ENCODE data around the gene ESYT3. TPM values are rescaled to one million over a fixed set of nuclear protein-coding genes. Genes with fewer than 3 reads are reported as not detected.

The ESYT3 gene
- total RNA-seq, 2 experiments from 2014 or later, result 0.22 TPM; not detected in 1

- DNase-seq (no peak), ATAC-seq (ENCODE audit: poor library complexity) (no peak)
- Histone ChIP-seq H3K27ac (ENCODE audit: low read depth in 1 of 2, low read length in 2 of 2) (no peak overlapping the region), H3K36me3 (ENCODE audit: insufficient read depth, low read length) (no peaks in the 10 kb centered on the region), H3K4me3 (ENCODE audit: low read length) (no peak overlapping the region), H3K9me3 (ENCODE audit: control insufficient read depth in 1 of 2, insufficient read depth in 1 of 2, low read length in 2 of 2) (no peaks in the 10 kb centered on the region), H3K27me3 (ENCODE audit: control insufficient read depth in 1 of 2, insufficient read depth in 2 of 2, low read length in 2 of 2) (no peaks in the 10 kb centered on the region), H3K4me1 (ENCODE audit: insufficient read depth, low read length) (no peaks in the 10 kb centered on the region)
- H3K9me3 Mint-ChIP-seq, result no peaks in the 10 kb centered on the region
- H3K4me3 Mint-ChIP-seq, result no peak overlapping the region
- H3K36me3 Mint-ChIP-seq (ENCODE audit: low read depth), result no peaks in the 10 kb centered on the region
- H3K27ac Mint-ChIP-seq, result no peak overlapping the region
- H3K27me3 Mint-ChIP-seq, result peaks cover 5% of the 10 kb centered on the region
- ChIA-PET CTCF (interaction anchor here (0.8 kb wide), 1 partner anchor 51 kb away, joined by 3 read pairs; no protein-coding TSS in a partner anchor), POLR2A (no interaction called here)
- H3K4me1 Mint-ChIP-seq (ENCODE audit: low read depth), result no peaks in the 10 kb centered on the region
- no peak for TF ChIP-seq CTCF (IDR thresholded peaks at IDR 0.05)
- intact Hi-C loops (cut with DNase I, micrococcal nuclease), result no loop called here
Observed at GRCh38 chr3:138468451-138468850, 34.0 kb downstream of the ESYT3 start.

GRCh38 chr3:138468886-138469285 is 34.5 kb downstream of the ESYT3 start:
- DNase-seq (no peak), ATAC-seq (ENCODE audit: poor library complexity) (no peak)
- no peaks in the 10 kb centered on the region for H3K4me1 Mint-ChIP-seq (ENCODE audit: low read depth)
- no peak overlapping the region for H3K4me3 ChIP-seq (ENCODE audit: low read length)
- H3K9me3 Mint-ChIP-seq, result no peaks in the 10 kb centered on the region
- H3K9me3 ChIP-seq (ENCODE audit: control insufficient read depth in 1 of 2, insufficient read depth in 1 of 2, low read length in 2 of 2), result no peaks in the 10 kb centered on the region
- no peaks in the 10 kb centered on the region for H3K36me3 Mint-ChIP-seq (ENCODE audit: low read depth)
- H3K36me3 ChIP-seq (ENCODE audit: insufficient read depth, low read length), result no peaks in the 10 kb centered on the region
- no peak overlapping the region for H3K27ac ChIP-seq (ENCODE audit: low read depth in 1 of 2, low read length in 2 of 2)
- H3K4me1 ChIP-seq (ENCODE audit: insufficient read depth, low read length), result no peaks in the 10 kb centered on the region
- intact Hi-C loops (cut with DNase I, micrococcal nuclease), result no loop called here
- no peaks in the 10 kb centered on the region for H3K27me3 ChIP-seq (ENCODE audit: control insufficient read depth in 1 of 2, insufficient read depth in 2 of 2, low read length in 2 of 2)
- no peak overlapping the region for H3K27ac Mint-ChIP-seq
- no peak overlapping the region for H3K4me3 Mint-ChIP-seq
- H3K27me3 Mint-ChIP-seq, result peaks cover 5% of the 10 kb centered on the region
- ChIA-PET CTCF (interaction anchor here (0.8 kb wide), 1 partner anchor 51 kb away, joined by 3 read pairs; no protein-coding TSS in a partner anchor), POLR2A (no interaction called here)
- TF ChIP-seq CTCF (IDR thresholded peaks at IDR 0.05), result no peak

GRCh38 chr3:138469874-138470273 is 35.5 kb downstream of the ESYT3 start:
- no peaks in the 10 kb centered on the region for H3K9me3 ChIP-seq (ENCODE audit: control insufficient read depth in 1 of 2, insufficient read depth in 1 of 2, low read length in 2 of 2)
- no peaks in the 10 kb centered on the region for H3K9me3 Mint-ChIP-seq
- H3K36me3 Mint-ChIP-seq (ENCODE audit: low read depth), result no peaks in the 10 kb centered on the region
- DNase-seq (no peak), ATAC-seq (ENCODE audit: poor library complexity) (no peak)
- H3K27me3 Mint-ChIP-seq, result peaks cover 5% of the 10 kb centered on the region
- intact Hi-C loops (cut with DNase I, micrococcal nuclease), result no loop called here
- H3K4me1 ChIP-seq (ENCODE audit: insufficient read depth, low read length), result no peaks in the 10 kb centered on the region
- H3K4me3 ChIP-seq (ENCODE audit: low read length), result no peak overlapping the region
- no peaks in the 10 kb centered on the region for H3K36me3 ChIP-seq (ENCODE audit: insufficient read depth, low read length)
- H3K27ac Mint-ChIP-seq, result no peak overlapping the region
- H3K4me3 Mint-ChIP-seq, result no peak overlapping the region
- ChIA-PET POLR2A (no interaction called here), CTCF (no interaction called here)
- H3K4me1 Mint-ChIP-seq (ENCODE audit: low read depth), result no peaks in the 10 kb centered on the region
- H3K27ac ChIP-seq (ENCODE audit: low read depth in 1 of 2, low read length in 2 of 2), result no peak overlapping the region
- no peak for TF ChIP-seq CTCF (IDR thresholded peaks at IDR 0.05)
- no peaks in the 10 kb centered on the region for H3K27me3 ChIP-seq (ENCODE audit: control insufficient read depth in 1 of 2, insufficient read depth in 2 of 2, low read length in 2 of 2)

Measured in CD4-positive, alpha-beta T cell (primary cell).